Measurements from ENCODE around the gene CYFIP2.

- TF ChIP-seq CTCF (IDR thresholded peaks at IDR 0.05 in 2 of 3, conservative IDR thresholded peaks at IDR 0.05 in 1 of 3; ENCODE audit: control insufficient read depth in 2 of 3, extremely low read depth in 1 of 3, insufficient read depth in 1 of 3, low read depth in 3 of 3, low read length in 3 of 3) (peak in 2 of 3 experiments; percentile 14 to 35; a peak in 3 of 6 replicates), ZNF274 (IDR thresholded peaks at IDR 0.05; ENCODE audit: insufficient read depth, insufficient read length) (no peak), E2F4 (IDR thresholded peaks at IDR 0.05; ENCODE audit: low read depth, low read length) (no peak), TCF3 (IDR thresholded peaks at IDR 0.05; ENCODE audit: borderline replicate concordance, insufficient read depth, low read depth, low read length) (no peak), FOXM1 (IDR thresholded peaks at IDR 0.05; ENCODE audit: low read depth, low read length) (no peak)
These were observed 43.0 kb downstream of the CYFIP2 start for GRCh38 chr5:157308836-157309465.
